HepG2 (cell line): ENCODE data around the gene VRK3. TPM values are rescaled to one million over a fixed set of nuclear protein-coding genes. Genes with fewer than 3 reads are reported as not detected.

Experiments used
- BRCA1 ChIP-seq: sonication (generic); formaldehyde crosslinking; IDR thresholded peaks from 2 replicates; pipeline ENCODE4 v1.4.0; 2020; ENCODE audit warnings: missing genetic modification reagents
- CTCF ChIP-seq: sonication (generic); formaldehyde crosslinking; IDR thresholded peaks from 2 replicates; pipeline ENCODE4 v1.5.0; 2020; ENCODE audit warnings: mild to moderate bottlenecking, missing genetic modification reagents, moderate library complexity
- FIP1L1 ChIP-seq: fragments of 200-400 bp; formaldehyde crosslinking; IDR thresholded peaks from 2 replicates; pipeline ENCODE4 v1.6.1; 2018; ENCODE audit warnings: low read depth, mild to moderate bottlenecking, low read length, moderate library complexity, borderline replicate concordance; ENCODE audit not compliant: insufficient read depth
- GABPB1 ChIP-seq: IDR thresholded peaks from 2 replicates; pipeline ENCODE4 v1.6.1; 2016; ENCODE audit warnings: mild to moderate bottlenecking, missing genetic modification reagents, moderate library complexity, missing compliant biosample characterization
- GATAD2A ChIP-seq: IDR thresholded peaks from 2 replicates; pipeline ENCODE4 v1.6.1; 2016
- HOXA7 ChIP-seq: sonication (generic); formaldehyde crosslinking; IDR thresholded peaks from 2 replicates; pipeline ENCODE4 v1.8.1; 2022; ENCODE audit warnings: mild to moderate bottlenecking, missing genetic modification reagents, moderate library complexity
- MBNL3 ChIP-seq: fragments of 250-450 bp; sonication (Bioruptor Pico); conservative IDR thresholded peaks from 2 replicates; pipeline ENCODE4 v1.8.0; 2022; ENCODE audit warnings: mild to moderate bottlenecking, inconsistent platforms
- MIER2 ChIP-seq: IDR thresholded peaks from 2 replicates; pipeline ENCODE4 v1.6.1; 2016; ENCODE audit warnings: missing biosample characterization, missing genetic modification reagents
- MXD4 ChIP-seq: IDR thresholded peaks from 2 replicates; pipeline ENCODE4 v1.6.1; 2016; ENCODE audit warnings: mild to moderate bottlenecking, missing biosample characterization, missing genetic modification reagents
- ZNF280B ChIP-seq: sonication (generic); formaldehyde crosslinking; IDR thresholded peaks from 2 replicates; pipeline ENCODE4 v1.5.0; 2020; ENCODE audit warnings: missing genetic modification reagents, mild to moderate bottlenecking, borderline replicate concordance
- ZNF280D ChIP-seq: sonication (generic); formaldehyde crosslinking; IDR thresholded peaks from 2 replicates; pipeline ENCODE4 v1.5.1; 2020; ENCODE audit warnings: mild to moderate bottlenecking, missing genetic modification reagents
- ZNF343 ChIP-seq: sonication (generic); formaldehyde crosslinking; IDR thresholded peaks from 2 replicates; pipeline ENCODE4 v1.4.0; 2020; ENCODE audit warnings: mild to moderate bottlenecking, missing genetic modification reagents
- ZNF512B ChIP-seq: sonication (generic); formaldehyde crosslinking; IDR thresholded peaks from 2 replicates; pipeline ENCODE4 v1.5.1; 2020; ENCODE audit warnings: missing genetic modification reagents, mild to moderate bottlenecking, borderline replicate concordance
- ZNF546 ChIP-seq: sonication (generic); formaldehyde crosslinking; conservative IDR thresholded peaks from 2 replicates; pipeline ENCODE4 v1.8.1; 2023; ENCODE audit warnings: mild to moderate bottlenecking, missing genetic modification reagents
- ZNF709 ChIP-seq: sonication (generic); formaldehyde crosslinking; IDR thresholded peaks from 2 replicates; pipeline ENCODE4 v1.5.0; 2020; ENCODE audit warnings: mild to moderate bottlenecking, missing genetic modification reagents
- ZNF770 ChIP-seq: sonication (generic); formaldehyde crosslinking; IDR thresholded peaks from 2 replicates; pipeline ENCODE4 v1.5.0; 2020; ENCODE audit warnings: mild to moderate bottlenecking, missing genetic modification reagents
- polyA plus RNA-seq, 8 experiments: library from polyadenylated mRNA; depleted of rRNA in 3 of 8; stranded (reverse) in 7 of 8; unstranded in 1 of 8; fragments of >200 nt; fragmentation: Illumina TruSeq in 4 of 8; extraction: Trizol in 4 of 8; gene quantifications; 2 replicates each; pipeline versions ENCODE4 v1.2.1 to v1.2.3, GENCODE V29; 2011 to 2016; ENCODE audit warnings: low read depth in 4 of 8, missing spikeins in 1 of 8, mixed read lengths in 1 of 8; ENCODE audit not compliant: insufficient read depth in 1 of 8
- total RNA-seq, 5 experiments: library from RNA; depleted of rRNA; stranded (reverse); fragments of >200 nt; fragmentation: Illumina TruSeq; extraction: Trizol; gene quantifications; 2 replicates each; pipeline ENCODE4 v1.2.3, GENCODE V29; 2016; ENCODE audit warnings: low read depth in 1 of 5

VRK3 gene
- total and polyA plus RNA-seq, 2 of the 13 experiments (the other 11 are each of a cell fraction or from before 2014, with no cell fraction given) = 23.8 to 28.3 TPM

- TF ChIP-seq ZNF770 (CRISPR knock-in tag) (peak; percentile 23; the same call in 1 of the 2 replicates), ZNF280B (CRISPR knock-in tag) (no peak), BRCA1 (CRISPR knock-in tag) (peak; percentile 93), FIP1L1 (0 out of 2 replicates have a peak, but pooled peaks have one; percentile 79), HOXA7 (CRISPR knock-in tag) (no peak), ZNF343 (CRISPR knock-in tag) (no peak; the same call in 1 of the 2 replicates), CTCF (no peak), MIER2 (CRISPR knock-in tag) (no peak), MBNL3 (CRISPR knock-in tag) (no peak), GATAD2A (CRISPR knock-in tag) (no peak), MXD4 (CRISPR knock-in tag) (peak; percentile 90), ZNF546 (CRISPR knock-in tag) (no peak), ZNF709 (CRISPR knock-in tag) (peak; percentile 60), GABPB1 (CRISPR knock-in tag) (peak; percentile 75), ZNF512B (CRISPR knock-in tag) (no peak), ZNF280D (CRISPR knock-in tag) (0 out of 2 replicates have a peak, but pooled peaks have one; percentile 18)
Measured at GRCh38 chr19:49929611-49930482, 95.3 kb downstream of the VRK3 start (continued).
